GM12878 (cell line): ENCODE data around the gene ICAM4. TPM values are rescaled to one million over a fixed set of nuclear protein-coding genes. Genes with fewer than 3 reads are reported as not detected.
A peak's percentile ranks its signal among the peaks of the same experiment; 100 is the strongest.

Source experiments
- BACH1 ChIP-seq: fragments of 450-650 bp; IDR thresholded peaks from 2 replicates; pipeline ENCODE4 v1.6.1; 2017; ENCODE audit warnings: mild to moderate bottlenecking, borderline replicate concordance
- CHD1 ChIP-seq: IDR thresholded peaks from 2 replicates; pipeline ENCODE4 v1.6.1; 2012; ENCODE audit warnings: low read depth, low read length, improper control_type of control experiment
- CREM ChIP-seq: IDR thresholded peaks from 2 replicates; pipeline ENCODE4 v1.6.1; 2014; ENCODE audit warnings: antibody characterized with exemption, low read depth
- ESRRA ChIP-seq: IDR thresholded peaks from 2 replicates; pipeline ENCODE4 v1.6.1; 2012; ENCODE audit warnings: mild to moderate bottlenecking, low read length, improper control_type of control experiment
- MYB ChIP-seq: fragments of 150-350 bp; IDR thresholded peaks from 2 replicates; pipeline ENCODE4 v1.6.1; 2014; ENCODE audit warnings: mild to moderate bottlenecking, low read depth, low read length, borderline replicate concordance
- NFIC ChIP-seq: IDR thresholded peaks from 2 replicates; pipeline ENCODE4 v1.6.1; 2012; ENCODE audit warnings: low read depth, mild to moderate bottlenecking, inconsistent platforms, low read length, moderate library complexity
- POLR2A ChIP-seq: IDR thresholded peaks from 2 replicates; pipeline ENCODE4 v1.6.1; 2011; ENCODE audit warnings: low read depth, mild to moderate bottlenecking, low read length
- RB1 ChIP-seq: fragments of 450-650 bp; formaldehyde crosslinking; IDR thresholded peaks from 2 replicates; pipeline ENCODE4 v1.6.1; 2017; ENCODE audit warnings: mild to moderate bottlenecking, borderline replicate concordance
- SIN3A ChIP-seq: IDR thresholded peaks from 2 replicates; pipeline ENCODE4 v1.6.1; 2012; ENCODE audit warnings: low read depth, low read length, improper control_type of control experiment
- STAT3 ChIP-seq: IDR thresholded peaks from 2 replicates; pipeline ENCODE4 v1.6.1; 2011; ENCODE audit warnings: low read depth, low read length, improper control_type of control experiment
- SUZ12 ChIP-seq: fragments of 200-600 bp; sonication (generic); IDR thresholded peaks from one replicate; pipeline ENCODE4 v1.6.1; 2018; ENCODE audit warnings: antibody characterized with exemption, mild to moderate bottlenecking; ENCODE audit not compliant: unreplicated experiment
- TCF7 ChIP-seq: IDR thresholded peaks from 2 replicates; pipeline ENCODE4 v1.6.1; 2014; ENCODE audit warnings: antibody characterized with exemption, borderline replicate concordance
- ZNF217 ChIP-seq: fragments of 450-650 bp; IDR thresholded peaks from 2 replicates; pipeline ENCODE4 v1.6.1; 2017; ENCODE audit warnings: antibody characterized with exemption, mild to moderate bottlenecking
- ZNF24 ChIP-seq: fragments of 450-650 bp; IDR thresholded peaks from 2 replicates; pipeline ENCODE4 v1.6.1; 2017; ENCODE audit warnings: antibody characterized with exemption, mild to moderate bottlenecking
- ZNF384 ChIP-seq: IDR thresholded peaks from 2 replicates; pipeline ENCODE4 v1.6.1; 2012; ENCODE audit warnings: low read depth, mild to moderate bottlenecking, low read length, improper control_type of control experiment, borderline replicate concordance
- ZZZ3 ChIP-seq: IDR thresholded peaks from 2 replicates; pipeline ENCODE4 v1.6.1; 2011; ENCODE audit warnings: low read depth; ENCODE audit not compliant: control insufficient read depth, insufficient read length
- polyA plus RNA-seq, 11 experiments: library from polyadenylated mRNA; depleted of rRNA in 4 of 11; unstranded in 6 of 11; stranded (reverse) in 5 of 11; fragments of >200 nt; fragmentation: Nextera tagmentation in 4 of 11; fragmentation: Illumina TruSeq in 1 of 11; extraction: Ambion mirVana in 4 of 11; extraction: Trizol in 1 of 11; gene quantifications; 1 replicate in 1 of 11; 2 replicates in 10 of 11; pipeline versions ENCODE4 v1.2.1 to v1.2.3, GENCODE V29; 2011 to 2016; ENCODE audit warnings: inconsistent platforms in 2 of 11, missing spikeins in 2 of 11, low read depth in 1 of 11
- total RNA-seq, 4 experiments: library from RNA; depleted of rRNA in 3 of 4; stranded (reverse); fragments of >200 nt in 3 of 4; fragmentation: Illumina TruSeq in 1 of 4; extraction: Trizol in 1 of 4; gene quantifications; 2 replicates each; pipeline versions ENCODE4 v1.2.1 to v1.2.3, GENCODE V29; 2013 to 2021
- TF ChIP-seq, protein P1 (sequence below), 3 experiments: IDR thresholded peaks in 2 of 3; conservative IDR thresholded peaks in 1 of 3; 2 replicates each; pipeline ENCODE4 v1.5.1; 2011; ENCODE audit warnings: low read depth in 3 of 3, low read length in 3 of 3, mild to moderate bottlenecking in 3 of 3, control low read depth in 2 of 3, moderate library complexity in 2 of 3, inconsistent platforms in 1 of 3, mixed read lengths in 1 of 3; ENCODE audit not compliant: control insufficient read depth in 2 of 3, insufficient read depth in 1 of 3; ENCODE audit errors: extremely low read depth in 1 of 3
- TF ChIP-seq, protein P2 (sequence below): IDR thresholded peaks from 2 replicates; pipeline ENCODE4 v1.6.1; 2012; ENCODE audit warnings: low read depth, low read length, improper control_type of control experiment
- TF ChIP-seq, protein P3 (sequence below): fragments of 150-350 bp; IDR thresholded peaks from 2 replicates; pipeline ENCODE4 v1.6.1; 2016; ENCODE audit warnings: low read depth, low read length
- TF ChIP-seq, protein P4 (sequence below): fragments of 450-650 bp; IDR thresholded peaks from 2 replicates; pipeline ENCODE4 v1.6.1; 2014; ENCODE audit warnings: mild to moderate bottlenecking
- TF ChIP-seq, protein P5 (sequence below): fragments of 450-650 bp; conservative IDR thresholded peaks from 2 replicates; pipeline ENCODE4 v1.6.1; 2017; ENCODE audit warnings: mild to moderate bottlenecking, moderate library complexity

Gene ICAM4
- total and polyA plus RNA-seq, 10 of the 15 experiments (the other 5 are each of a cell fraction or from before 2014, with no cell fraction given): 0.31 to 5.1 (median 1.7) TPM

DNA sequence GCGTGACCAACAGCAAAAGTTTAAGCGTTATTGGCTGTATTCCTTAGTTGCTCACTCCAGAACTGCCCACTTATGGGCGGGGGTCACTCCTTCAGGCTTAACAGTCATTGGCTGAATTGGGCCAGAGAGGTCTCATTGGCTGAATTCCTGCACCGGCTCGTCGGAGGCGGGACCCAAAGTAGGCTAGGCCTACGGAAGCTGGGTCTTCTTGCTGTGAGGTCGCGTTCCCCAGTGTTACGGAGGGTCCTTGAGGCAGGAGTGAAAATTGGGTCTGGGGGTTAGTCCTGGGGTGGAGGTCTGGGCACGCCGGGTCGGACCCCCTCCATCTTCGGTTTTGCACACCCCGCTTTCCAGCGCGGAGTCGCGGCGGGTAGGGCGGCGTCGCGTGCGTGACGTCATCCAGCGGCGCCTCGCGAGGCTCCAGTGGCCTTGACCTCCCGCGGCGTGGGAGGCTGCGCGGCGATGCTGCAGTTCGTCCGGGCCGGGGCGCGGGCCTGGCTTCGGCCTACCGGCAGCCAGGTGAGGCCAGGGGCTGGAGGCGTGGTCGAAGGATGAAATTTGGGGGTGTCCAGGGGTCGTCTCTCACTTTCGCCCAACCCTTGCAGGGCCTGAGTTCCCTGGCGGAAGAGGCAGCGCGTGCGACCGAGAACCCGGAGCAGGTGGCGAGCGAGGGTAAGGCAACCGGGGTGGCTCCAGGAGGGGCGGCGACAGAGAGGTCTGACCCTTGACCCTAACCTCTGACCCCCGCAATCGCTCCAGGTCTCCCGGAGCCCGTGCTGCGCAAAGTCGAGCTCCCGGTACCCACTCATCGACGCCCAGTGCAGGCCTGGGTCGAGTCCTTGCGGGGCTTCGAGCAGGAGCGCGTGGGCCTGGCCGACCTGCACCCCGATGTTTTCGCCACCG, 34.7 kb upstream of the ICAM4 start, which contains the start of gene MRPL4 (continued):
- TF ChIP-seq, protein P1, sequence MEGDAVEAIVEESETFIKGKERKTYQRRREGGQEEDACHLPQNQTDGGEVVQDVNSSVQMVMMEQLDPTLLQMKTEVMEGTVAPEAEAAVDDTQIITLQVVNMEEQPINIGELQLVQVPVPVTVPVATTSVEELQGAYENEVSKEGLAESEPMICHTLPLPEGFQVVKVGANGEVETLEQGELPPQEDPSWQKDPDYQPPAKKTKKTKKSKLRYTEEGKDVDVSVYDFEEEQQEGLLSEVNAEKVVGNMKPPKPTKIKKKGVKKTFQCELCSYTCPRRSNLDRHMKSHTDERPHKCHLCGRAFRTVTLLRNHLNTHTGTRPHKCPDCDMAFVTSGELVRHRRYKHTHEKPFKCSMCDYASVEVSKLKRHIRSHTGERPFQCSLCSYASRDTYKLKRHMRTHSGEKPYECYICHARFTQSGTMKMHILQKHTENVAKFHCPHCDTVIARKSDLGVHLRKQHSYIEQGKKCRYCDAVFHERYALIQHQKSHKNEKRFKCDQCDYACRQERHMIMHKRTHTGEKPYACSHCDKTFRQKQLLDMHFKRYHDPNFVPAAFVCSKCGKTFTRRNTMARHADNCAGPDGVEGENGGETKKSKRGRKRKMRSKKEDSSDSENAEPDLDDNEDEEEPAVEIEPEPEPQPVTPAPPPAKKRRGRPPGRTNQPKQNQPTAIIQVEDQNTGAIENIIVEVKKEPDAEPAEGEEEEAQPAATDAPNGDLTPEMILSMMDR (IDR thresholded peaks at IDR 0.05 in 2 of 3, conservative IDR thresholded peaks at IDR 0.05 in 1 of 3; ENCODE audit: control insufficient read depth in 2 of 3, extremely low read depth in 1 of 3, insufficient read depth in 1 of 3, low read depth in 3 of 3, low read length in 3 of 3): no peak
- TF ChIP-seq TCF7: no peak
- TF ChIP-seq MYB: no peak
- peak; percentile 99 for TF ChIP-seq POLR2A
- TF ChIP-seq SIN3A: peak; percentile 95
- 0 out of 2 replicates have a peak, but pooled peaks have one; percentile 21 for TF ChIP-seq ZNF24
- TF ChIP-seq, protein P2, sequence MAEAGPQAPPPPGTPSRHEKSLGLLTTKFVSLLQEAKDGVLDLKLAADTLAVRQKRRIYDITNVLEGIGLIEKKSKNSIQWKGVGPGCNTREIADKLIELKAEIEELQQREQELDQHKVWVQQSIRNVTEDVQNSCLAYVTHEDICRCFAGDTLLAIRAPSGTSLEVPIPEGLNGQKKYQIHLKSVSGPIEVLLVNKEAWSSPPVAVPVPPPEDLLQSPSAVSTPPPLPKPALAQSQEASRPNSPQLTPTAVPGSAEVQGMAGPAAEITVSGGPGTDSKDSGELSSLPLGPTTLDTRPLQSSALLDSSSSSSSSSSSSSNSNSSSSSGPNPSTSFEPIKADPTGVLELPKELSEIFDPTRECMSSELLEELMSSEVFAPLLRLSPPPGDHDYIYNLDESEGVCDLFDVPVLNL: no peak
- peak; percentile 91 for TF ChIP-seq BACH1
- TF ChIP-seq ESRRA: peak; percentile 90
- no peak for TF ChIP-seq ZZZ3
- TF ChIP-seq STAT3: no peak
- TF ChIP-seq ZNF384: no peak
- TF ChIP-seq, protein P3, sequence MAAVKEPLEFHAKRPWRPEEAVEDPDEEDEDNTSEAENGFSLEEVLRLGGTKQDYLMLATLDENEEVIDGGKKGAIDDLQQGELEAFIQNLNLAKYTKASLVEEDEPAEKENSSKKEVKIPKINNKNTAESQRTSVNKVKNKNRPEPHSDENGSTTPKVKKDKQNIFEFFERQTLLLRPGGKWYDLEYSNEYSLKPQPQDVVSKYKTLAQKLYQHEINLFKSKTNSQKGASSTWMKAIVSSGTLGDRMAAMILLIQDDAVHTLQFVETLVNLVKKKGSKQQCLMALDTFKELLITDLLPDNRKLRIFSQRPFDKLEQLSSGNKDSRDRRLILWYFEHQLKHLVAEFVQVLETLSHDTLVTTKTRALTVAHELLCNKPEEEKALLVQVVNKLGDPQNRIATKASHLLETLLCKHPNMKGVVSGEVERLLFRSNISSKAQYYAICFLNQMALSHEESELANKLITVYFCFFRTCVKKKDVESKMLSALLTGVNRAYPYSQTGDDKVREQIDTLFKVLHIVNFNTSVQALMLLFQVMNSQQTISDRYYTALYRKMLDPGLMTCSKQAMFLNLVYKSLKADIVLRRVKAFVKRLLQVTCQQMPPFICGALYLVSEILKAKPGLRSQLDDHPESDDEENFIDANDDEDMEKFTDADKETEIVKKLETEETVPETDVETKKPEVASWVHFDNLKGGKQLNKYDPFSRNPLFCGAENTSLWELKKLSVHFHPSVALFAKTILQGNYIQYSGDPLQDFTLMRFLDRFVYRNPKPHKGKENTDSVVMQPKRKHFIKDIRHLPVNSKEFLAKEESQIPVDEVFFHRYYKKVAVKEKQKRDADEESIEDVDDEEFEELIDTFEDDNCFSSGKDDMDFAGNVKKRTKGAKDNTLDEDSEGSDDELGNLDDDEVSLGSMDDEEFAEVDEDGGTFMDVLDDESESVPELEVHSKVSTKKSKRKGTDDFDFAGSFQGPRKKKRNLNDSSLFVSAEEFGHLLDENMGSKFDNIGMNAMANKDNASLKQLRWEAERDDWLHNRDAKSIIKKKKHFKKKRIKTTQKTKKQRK: no peak
- no peak for TF ChIP-seq SUZ12
- TF ChIP-seq CREM: peak; percentile 100
- TF ChIP-seq ZNF217: no peak
- TF ChIP-seq, protein P4, sequence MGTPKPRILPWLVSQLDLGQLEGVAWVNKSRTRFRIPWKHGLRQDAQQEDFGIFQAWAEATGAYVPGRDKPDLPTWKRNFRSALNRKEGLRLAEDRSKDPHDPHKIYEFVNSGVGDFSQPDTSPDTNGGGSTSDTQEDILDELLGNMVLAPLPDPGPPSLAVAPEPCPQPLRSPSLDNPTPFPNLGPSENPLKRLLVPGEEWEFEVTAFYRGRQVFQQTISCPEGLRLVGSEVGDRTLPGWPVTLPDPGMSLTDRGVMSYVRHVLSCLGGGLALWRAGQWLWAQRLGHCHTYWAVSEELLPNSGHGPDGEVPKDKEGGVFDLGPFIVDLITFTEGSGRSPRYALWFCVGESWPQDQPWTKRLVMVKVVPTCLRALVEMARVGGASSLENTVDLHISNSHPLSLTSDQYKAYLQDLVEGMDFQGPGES: peak; percentile 65; the same call in 1 of the 2 replicates
- TF ChIP-seq CHD1: no peak
- TF ChIP-seq RB1: peak; percentile 78; the same call in 1 of the 2 replicates
- TF ChIP-seq NFIC: no peak
- TF ChIP-seq, protein P5, sequence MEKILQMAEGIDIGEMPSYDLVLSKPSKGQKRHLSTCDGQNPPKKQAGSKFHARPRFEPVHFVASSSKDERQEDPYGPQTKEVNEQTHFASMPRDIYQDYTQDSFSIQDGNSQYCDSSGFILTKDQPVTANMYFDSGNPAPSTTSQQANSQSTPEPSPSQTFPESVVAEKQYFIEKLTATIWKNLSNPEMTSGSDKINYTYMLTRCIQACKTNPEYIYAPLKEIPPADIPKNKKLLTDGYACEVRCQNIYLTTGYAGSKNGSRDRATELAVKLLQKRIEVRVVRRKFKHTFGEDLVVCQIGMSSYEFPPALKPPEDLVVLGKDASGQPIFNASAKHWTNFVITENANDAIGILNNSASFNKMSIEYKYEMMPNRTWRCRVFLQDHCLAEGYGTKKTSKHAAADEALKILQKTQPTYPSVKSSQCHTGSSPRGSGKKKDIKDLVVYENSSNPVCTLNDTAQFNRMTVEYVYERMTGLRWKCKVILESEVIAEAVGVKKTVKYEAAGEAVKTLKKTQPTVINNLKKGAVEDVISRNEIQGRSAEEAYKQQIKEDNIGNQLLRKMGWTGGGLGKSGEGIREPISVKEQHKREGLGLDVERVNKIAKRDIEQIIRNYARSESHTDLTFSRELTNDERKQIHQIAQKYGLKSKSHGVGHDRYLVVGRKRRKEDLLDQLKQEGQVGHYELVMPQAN: peak; percentile 97
